ENCODE results near the gene FKBP2. TPM values are rescaled to one million over a fixed set of nuclear protein-coding genes. Genes with fewer than 3 reads are reported as not detected.

The FKBP2 gene
- total and polyA plus RNA-seq, 2 of the 13 experiments (the other 11 are each of a cell fraction or from before 2014, with no cell fraction given) = 30.1 to 53.3 TPM

- TF ChIP-seq NFIB (CRISPR knock-in tag; IDR thresholded peaks at IDR 0.05; ENCODE audit: borderline replicate concordance) (no peak), ZNF468 (CRISPR knock-in tag; IDR thresholded peaks at IDR 0.05) (no peak), ZNF672 (CRISPR knock-in tag; IDR thresholded peaks at IDR 0.05) (no peak), ZNF558 (CRISPR knock-in tag; IDR thresholded peaks at IDR 0.05; ENCODE audit: borderline replicate concordance) (no peak), ZNF781 (CRISPR knock-in tag; IDR thresholded peaks at IDR 0.05; ENCODE audit: borderline replicate concordance, not compliant biosample characterization) (peak; percentile 26), ZNF597 (CRISPR knock-in tag; IDR thresholded peaks at IDR 0.05) (no peak), ZNF775 (CRISPR knock-in tag; IDR thresholded peaks at IDR 0.05; ENCODE audit: borderline replicate concordance) (no peak), ZMAT3 (CRISPR knock-in tag; conservative IDR thresholded peaks at IDR 0.05) (no peak), ARID4A (CRISPR knock-in tag; IDR thresholded peaks at IDR 0.05; ENCODE audit: borderline replicate concordance) (peak; percentile 81), MLX (CRISPR knock-in tag; IDR thresholded peaks at IDR 0.05) (no peak), ZNF746 (CRISPR knock-in tag; IDR thresholded peaks at IDR 0.05) (peak; percentile 53; the same call in 1 of the 2 replicates)
- TF ChIP-seq, protein P1, sequence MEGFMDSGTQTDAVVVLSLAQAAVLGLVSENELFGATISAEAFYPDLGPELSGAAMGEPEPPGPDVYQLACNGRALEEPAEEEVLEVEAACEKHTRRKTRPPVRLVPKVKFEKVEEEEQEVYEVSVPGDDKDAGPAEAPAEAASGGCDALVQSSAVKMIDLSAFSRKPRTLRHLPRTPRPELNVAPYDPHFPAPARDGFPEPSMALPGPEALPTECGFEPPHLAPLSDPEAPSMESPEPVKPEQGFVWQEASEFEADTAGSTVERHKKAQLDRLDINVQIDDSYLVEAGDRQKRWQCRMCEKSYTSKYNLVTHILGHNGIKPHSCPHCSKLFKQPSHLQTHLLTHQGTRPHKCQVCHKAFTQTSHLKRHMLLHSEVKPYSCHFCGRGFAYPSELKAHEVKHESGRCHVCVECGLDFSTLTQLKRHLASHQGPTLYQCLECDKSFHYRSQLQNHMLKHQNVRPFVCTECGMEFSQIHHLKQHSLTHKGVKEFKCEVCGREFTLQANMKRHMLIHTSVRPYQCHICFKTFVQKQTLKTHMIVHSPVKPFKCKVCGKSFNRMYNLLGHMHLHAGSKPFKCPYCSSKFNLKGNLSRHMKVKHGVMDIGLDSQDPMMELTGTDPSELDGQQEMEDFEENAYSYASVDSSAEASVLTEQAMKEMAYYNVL (CRISPR knock-in tag; IDR thresholded peaks at IDR 0.05; ENCODE audit: borderline replicate concordance) = no peak
- TF ChIP-seq, protein P2, sequence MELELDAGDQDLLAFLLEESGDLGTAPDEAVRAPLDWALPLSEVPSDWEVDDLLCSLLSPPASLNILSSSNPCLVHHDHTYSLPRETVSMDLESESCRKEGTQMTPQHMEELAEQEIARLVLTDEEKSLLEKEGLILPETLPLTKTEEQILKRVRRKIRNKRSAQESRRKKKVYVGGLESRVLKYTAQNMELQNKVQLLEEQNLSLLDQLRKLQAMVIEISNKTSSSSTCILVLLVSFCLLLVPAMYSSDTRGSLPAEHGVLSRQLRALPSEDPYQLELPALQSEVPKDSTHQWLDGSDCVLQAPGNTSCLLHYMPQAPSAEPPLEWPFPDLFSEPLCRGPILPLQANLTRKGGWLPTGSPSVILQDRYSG (CRISPR knock-in tag; IDR thresholded peaks at IDR 0.05) = no peak
- TF ChIP-seq, protein P3, sequence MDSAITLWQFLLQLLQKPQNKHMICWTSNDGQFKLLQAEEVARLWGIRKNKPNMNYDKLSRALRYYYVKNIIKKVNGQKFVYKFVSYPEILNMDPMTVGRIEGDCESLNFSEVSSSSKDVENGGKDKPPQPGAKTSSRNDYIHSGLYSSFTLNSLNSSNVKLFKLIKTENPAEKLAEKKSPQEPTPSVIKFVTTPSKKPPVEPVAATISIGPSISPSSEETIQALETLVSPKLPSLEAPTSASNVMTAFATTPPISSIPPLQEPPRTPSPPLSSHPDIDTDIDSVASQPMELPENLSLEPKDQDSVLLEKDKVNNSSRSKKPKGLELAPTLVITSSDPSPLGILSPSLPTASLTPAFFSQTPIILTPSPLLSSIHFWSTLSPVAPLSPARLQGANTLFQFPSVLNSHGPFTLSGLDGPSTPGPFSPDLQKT (CRISPR knock-in tag; IDR thresholded peaks at IDR 0.05; ENCODE audit: borderline replicate concordance) = no peak
- TF ChIP-seq, protein P4, sequence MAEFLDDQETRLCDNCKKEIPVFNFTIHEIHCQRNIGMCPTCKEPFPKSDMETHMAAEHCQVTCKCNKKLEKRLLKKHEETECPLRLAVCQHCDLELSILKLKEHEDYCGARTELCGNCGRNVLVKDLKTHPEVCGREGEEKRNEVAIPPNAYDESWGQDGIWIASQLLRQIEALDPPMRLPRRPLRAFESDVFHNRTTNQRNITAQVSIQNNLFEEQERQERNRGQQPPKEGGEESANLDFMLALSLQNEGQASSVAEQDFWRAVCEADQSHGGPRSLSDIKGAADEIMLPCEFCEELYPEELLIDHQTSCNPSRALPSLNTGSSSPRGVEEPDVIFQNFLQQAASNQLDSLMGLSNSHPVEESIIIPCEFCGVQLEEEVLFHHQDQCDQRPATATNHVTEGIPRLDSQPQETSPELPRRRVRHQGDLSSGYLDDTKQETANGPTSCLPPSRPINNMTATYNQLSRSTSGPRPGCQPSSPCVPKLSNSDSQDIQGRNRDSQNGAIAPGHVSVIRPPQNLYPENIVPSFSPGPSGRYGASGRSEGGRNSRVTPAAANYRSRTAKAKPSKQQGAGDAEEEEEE (CRISPR knock-in tag; IDR thresholded peaks at IDR 0.05; ENCODE audit: borderline replicate concordance) = no peak
Observed at GRCh38 chr11:64246871-64247728, 6.2 kb downstream of the FKBP2 start, which contains the start of gene PPP1R14B (continued).

Data from HepG2 (cell line).